PC-9 (cell line): ENCODE results near the gene TTR.

Experiments
- EZH2 ChIP-seq: fragments of 200-600 bp; sonication (generic); IDR thresholded peaks from 2 replicates; pipeline ENCODE4 v1.8.0; 2017; ENCODE audit warnings: antibody characterized with exemption, low read depth
- TF ChIP-seq, protein P1 (sequence below): fragments of 200-600 bp; sonication (generic); conservative IDR thresholded peaks from 2 replicates; pipeline ENCODE4 v1.6.1; 2017; ENCODE audit warnings: mixed run types, antibody characterized with exemption, mild to moderate bottlenecking, moderate library complexity

DNA sequence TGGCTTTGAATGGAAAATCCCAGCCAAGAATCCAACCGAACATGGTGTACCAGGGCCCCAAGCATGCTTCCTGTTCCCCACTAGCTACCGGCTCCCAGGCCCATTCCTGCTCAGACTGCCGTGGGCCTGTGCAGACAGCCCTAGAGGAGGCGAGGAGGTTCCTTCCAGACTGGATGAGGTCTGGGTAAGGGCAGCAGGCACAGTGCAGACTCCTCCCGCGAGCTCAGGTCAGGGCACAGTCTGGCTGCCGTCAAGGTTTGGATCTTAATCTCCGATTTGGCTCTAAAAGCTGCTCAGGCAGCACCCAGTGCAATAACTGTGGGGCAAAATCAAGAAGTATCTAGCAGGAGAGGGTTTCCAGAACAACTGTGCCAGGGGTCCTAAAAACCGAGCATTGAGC is 19.3 kb upstream of the TTR start:
- no peak for TF ChIP-seq EZH2
- TF ChIP-seq, protein P1, sequence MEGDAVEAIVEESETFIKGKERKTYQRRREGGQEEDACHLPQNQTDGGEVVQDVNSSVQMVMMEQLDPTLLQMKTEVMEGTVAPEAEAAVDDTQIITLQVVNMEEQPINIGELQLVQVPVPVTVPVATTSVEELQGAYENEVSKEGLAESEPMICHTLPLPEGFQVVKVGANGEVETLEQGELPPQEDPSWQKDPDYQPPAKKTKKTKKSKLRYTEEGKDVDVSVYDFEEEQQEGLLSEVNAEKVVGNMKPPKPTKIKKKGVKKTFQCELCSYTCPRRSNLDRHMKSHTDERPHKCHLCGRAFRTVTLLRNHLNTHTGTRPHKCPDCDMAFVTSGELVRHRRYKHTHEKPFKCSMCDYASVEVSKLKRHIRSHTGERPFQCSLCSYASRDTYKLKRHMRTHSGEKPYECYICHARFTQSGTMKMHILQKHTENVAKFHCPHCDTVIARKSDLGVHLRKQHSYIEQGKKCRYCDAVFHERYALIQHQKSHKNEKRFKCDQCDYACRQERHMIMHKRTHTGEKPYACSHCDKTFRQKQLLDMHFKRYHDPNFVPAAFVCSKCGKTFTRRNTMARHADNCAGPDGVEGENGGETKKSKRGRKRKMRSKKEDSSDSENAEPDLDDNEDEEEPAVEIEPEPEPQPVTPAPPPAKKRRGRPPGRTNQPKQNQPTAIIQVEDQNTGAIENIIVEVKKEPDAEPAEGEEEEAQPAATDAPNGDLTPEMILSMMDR: no peak
